ENCODE results near the gene DAPK1.

The DAPK1 gene

DNA sequence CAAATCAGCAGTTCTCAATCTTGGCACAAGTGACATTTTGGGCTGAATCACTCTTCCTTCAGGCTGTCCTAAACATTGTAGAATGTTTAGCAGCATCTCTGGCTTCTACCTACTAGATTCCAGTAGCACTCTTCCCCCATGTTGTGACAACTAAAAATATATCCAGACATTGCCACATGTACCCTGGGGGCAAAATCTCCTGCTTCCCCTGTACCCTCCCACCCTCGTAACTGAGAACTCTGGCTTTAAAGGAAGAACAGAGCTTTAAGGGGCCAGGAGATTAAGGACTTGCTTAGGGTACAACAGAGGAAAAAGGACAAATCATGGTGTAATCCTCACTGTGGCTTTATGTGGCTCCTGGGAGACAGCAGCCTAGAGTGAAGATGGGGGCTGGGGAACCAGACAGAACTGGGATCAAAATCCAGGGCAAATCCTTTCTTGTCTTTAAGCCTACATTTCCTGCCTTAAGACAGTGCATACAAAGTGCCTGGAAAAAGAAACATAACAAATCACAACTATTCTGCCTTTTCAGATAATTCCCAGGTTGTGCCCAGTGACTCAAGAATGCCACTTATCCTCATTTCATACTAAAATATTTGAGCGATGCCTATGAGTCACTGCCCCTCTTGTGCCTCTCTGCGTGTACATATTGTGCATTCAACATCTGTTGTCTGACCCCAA is 109.3 kb downstream of the DAPK1 start:
- ChIA-PET POLR2A (no interaction called here), CTCF (no interaction called here)
- TF ChIP-seq SP2 (tag by site-specific recombination; IDR thresholded peaks at IDR 0.05): no peak
- TF ChIP-seq, protein P1, sequence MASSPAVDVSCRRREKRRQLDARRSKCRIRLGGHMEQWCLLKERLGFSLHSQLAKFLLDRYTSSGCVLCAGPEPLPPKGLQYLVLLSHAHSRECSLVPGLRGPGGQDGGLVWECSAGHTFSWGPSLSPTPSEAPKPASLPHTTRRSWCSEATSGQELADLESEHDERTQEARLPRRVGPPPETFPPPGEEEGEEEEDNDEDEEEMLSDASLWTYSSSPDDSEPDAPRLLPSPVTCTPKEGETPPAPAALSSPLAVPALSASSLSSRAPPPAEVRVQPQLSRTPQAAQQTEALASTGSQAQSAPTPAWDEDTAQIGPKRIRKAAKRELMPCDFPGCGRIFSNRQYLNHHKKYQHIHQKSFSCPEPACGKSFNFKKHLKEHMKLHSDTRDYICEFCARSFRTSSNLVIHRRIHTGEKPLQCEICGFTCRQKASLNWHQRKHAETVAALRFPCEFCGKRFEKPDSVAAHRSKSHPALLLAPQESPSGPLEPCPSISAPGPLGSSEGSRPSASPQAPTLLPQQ (tag by site-specific recombination; IDR thresholded peaks at IDR 0.05): no peak
- no peak for TF ChIP-seq ZNF10 (tag by site-specific recombination; IDR thresholded peaks at IDR 0.05)
- no peak for TF ChIP-seq ZFP69B (tag by site-specific recombination; IDR thresholded peaks at IDR 0.05)
- TF ChIP-seq ZNF624 (tag by site-specific recombination; IDR thresholded peaks at IDR 0.05): no peak
- TF ChIP-seq ZNF366 (tag by site-specific recombination; conservative IDR thresholded peaks at IDR 0.05): no peak
- no peak for TF ChIP-seq HIC1 (tag by site-specific recombination; IDR thresholded peaks at IDR 0.05)
- no peak for TF ChIP-seq GLI2 (tag by site-specific recombination; IDR thresholded peaks at IDR 0.05; ENCODE audit: borderline replicate concordance, low read depth)
- TF ChIP-seq, protein P2, sequence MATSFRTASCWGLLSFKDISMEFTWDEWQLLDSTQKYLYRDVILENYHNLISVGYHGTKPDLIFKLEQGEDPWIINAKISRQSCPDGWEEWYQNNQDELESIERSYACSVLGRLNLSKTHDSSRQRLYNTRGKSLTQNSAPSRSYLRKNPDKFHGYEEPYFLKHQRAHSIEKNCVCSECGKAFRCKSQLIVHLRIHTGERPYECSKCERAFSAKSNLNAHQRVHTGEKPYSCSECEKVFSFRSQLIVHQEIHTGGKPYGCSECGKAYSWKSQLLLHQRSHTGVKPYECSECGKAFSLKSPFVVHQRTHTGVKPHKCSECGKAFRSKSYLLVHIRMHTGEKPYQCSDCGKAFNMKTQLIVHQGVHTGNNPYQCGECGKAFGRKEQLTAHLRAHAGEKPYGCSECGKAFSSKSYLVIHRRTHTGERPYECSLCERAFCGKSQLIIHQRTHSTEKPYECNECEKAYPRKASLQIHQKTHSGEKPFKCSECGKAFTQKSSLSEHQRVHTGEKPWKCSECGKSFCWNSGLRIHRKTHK (tag by site-specific recombination; IDR thresholded peaks at IDR 0.05): no peak
- TF ChIP-seq, protein P3, sequence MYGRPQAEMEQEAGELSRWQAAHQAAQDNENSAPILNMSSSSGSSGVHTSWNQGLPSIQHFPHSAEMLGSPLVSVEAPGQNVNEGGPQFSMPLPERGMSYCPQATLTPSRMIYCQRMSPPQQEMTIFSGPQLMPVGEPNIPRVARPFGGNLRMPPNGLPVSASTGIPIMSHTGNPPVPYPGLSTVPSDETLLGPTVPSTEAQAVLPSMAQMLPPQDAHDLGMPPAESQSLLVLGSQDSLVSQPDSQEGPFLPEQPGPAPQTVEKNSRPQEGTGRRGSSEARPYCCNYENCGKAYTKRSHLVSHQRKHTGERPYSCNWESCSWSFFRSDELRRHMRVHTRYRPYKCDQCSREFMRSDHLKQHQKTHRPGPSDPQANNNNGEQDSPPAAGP (tag by site-specific recombination; IDR thresholded peaks at IDR 0.05): no peak
- TF ChIP-seq GLIS1 (tag by site-specific recombination; IDR thresholded peaks at IDR 0.05): no peak
- TF ChIP-seq ZNF677 (tag by site-specific recombination; IDR thresholded peaks at IDR 0.05): no peak
- no peak for TF ChIP-seq ZNF266 (tag by site-specific recombination; IDR thresholded peaks at IDR 0.05; ENCODE audit: low read depth)
- no peak for TF ChIP-seq KLF7 (tag by site-specific recombination; IDR thresholded peaks at IDR 0.05; ENCODE audit: borderline replicate concordance)
- no peak for TF ChIP-seq ZBTB20 (tag by site-specific recombination; IDR thresholded peaks at IDR 0.05)
- TF ChIP-seq ZNF354C (tag by site-specific recombination; IDR thresholded peaks at IDR 0.05; ENCODE audit: borderline replicate concordance, low read depth): no peak
- no peak for TF ChIP-seq ZBTB7A (tag by site-specific recombination; IDR thresholded peaks at IDR 0.05; ENCODE audit: low read depth)
- no peak for TF ChIP-seq ZNF157 (tag by site-specific recombination; IDR thresholded peaks at IDR 0.05)
- TF ChIP-seq ZBTB1 (tag by site-specific recombination; IDR thresholded peaks at IDR 0.05): no peak
- TF ChIP-seq ZIC2 (tag by site-specific recombination; IDR thresholded peaks at IDR 0.05): no peak
- H3K27ac ChIP-seq (ENCODE audit: extremely low read depth, low read depth, low read length): no peak overlapping the region
- no peaks in the 10 kb centered on the region for H3K9me3 ChIP-seq (ENCODE audit: control insufficient read depth, insufficient read depth, low read depth, low read length)
- peaks cover 0 to 37% of the 10 kb centered on the region in 2 experiments; a peak in 1 of 3 replicates for H3K36me3 ChIP-seq (ENCODE audit: control insufficient read depth in 2 of 2, insufficient read depth in 1 of 2, low read length in 2 of 2)
- peaks cover 13% of the 10 kb centered on the region for H3K4me1 ChIP-seq (ENCODE audit: control insufficient read depth, insufficient read depth, low read length)
- H3K4me3 ChIP-seq (ENCODE audit: low read depth, low read length): no peak overlapping the region

DNA sequence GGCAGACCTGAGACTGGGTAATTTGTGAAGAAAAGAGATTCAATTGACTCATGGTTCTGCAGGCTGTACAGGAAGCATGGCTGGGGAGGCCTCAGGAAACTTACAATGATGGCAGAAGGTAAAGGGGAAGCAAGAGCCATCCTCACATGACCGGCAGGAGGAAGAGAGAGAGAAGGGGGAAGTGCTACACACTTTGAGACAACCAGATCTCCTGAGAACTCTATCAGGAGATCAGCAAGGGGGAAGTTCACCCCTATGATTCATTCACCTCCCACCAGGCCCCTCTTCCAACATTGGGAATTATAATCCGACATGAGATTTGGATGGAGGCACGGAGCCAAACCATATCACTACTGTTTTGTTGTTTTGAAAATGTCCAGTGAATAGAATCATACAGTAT is 110.2 kb downstream of the DAPK1 start:
- Histone ChIP-seq H3K4me1 (ENCODE audit: control insufficient read depth, insufficient read depth, low read length) (peaks cover 12% of the 10 kb centered on the region), H3K9me3 (ENCODE audit: control insufficient read depth, insufficient read depth, low read depth, low read length) (no peaks in the 10 kb centered on the region), H3K4me3 (ENCODE audit: low read depth, low read length) (no peak overlapping the region), H3K27ac (ENCODE audit: extremely low read depth, low read depth, low read length) (no peak overlapping the region), H3K36me3 (ENCODE audit: control insufficient read depth in 2 of 2, insufficient read depth in 1 of 2, low read length in 2 of 2) (peaks cover 0 to 37% of the 10 kb centered on the region in 2 experiments; a peak in 1 of 3 replicates)
- CTCF ChIA-PET: no interaction called here
- no peak for TF ChIP-seq PRDM10 (tag by site-specific recombination; IDR thresholded peaks at IDR 0.05)
- TF ChIP-seq, protein P4, sequence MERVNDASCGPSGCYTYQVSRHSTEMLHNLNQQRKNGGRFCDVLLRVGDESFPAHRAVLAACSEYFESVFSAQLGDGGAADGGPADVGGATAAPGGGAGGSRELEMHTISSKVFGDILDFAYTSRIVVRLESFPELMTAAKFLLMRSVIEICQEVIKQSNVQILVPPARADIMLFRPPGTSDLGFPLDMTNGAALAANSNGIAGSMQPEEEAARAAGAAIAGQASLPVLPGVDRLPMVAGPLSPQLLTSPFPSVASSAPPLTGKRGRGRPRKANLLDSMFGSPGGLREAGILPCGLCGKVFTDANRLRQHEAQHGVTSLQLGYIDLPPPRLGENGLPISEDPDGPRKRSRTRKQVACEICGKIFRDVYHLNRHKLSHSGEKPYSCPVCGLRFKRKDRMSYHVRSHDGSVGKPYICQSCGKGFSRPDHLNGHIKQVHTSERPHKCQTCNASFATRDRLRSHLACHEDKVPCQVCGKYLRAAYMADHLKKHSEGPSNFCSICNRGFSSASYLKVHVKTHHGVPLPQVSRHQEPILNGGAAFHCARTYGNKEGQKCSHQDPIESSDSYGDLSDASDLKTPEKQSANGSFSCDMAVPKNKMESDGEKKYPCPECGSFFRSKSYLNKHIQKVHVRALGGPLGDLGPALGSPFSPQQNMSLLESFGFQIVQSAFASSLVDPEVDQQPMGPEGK (tag by site-specific recombination; IDR thresholded peaks at IDR 0.05): no peak
- POLR2A ChIA-PET: no interaction called here
